NCI-H748 (cell line): ENCODE results near the gene APOBEC4.
A peak's percentile ranks its signal among the peaks of the same experiment; 100 is the strongest.
"Not testable (repeated sequence)": the region's sequence is repeated elsewhere in the genome, so short reads cannot be mapped to it uniquely, and the experiment has no call there.

Experiments
- DNase-seq: peaks from one replicate; lab custom pipeline; 2025; ENCODE audit not compliant: unreplicated experiment; lab: John Stamatoyannopoulos, UW

The APOBEC4 gene

GRCh38 chr1:183635099-183635605, 18.0 kb downstream of the APOBEC4 start:
- DNase-seq = peak; percentile 39

GRCh38 chr1:183634429-183635065, 18.6 kb downstream of the APOBEC4 start:
- no peak for DNase-seq

- DNase-seq = peak; percentile 27
Observed at GRCh38 chr1:183633676-183634343, 19.3 kb downstream of the APOBEC4 start.

- DNase-seq = no peak
Observed at GRCh38 chr1:183632964-183633363, 20.2 kb downstream of the APOBEC4 start.

GRCh38 chr1:183632114-183632513, 21.0 kb downstream of the APOBEC4 start:
- no peak for DNase-seq

- no peak for DNase-seq
Observed at GRCh38 chr1:183630748-183631147, 22.4 kb downstream of the APOBEC4 start.

GRCh38 chr1:183628537-183628936, 24.6 kb downstream of the APOBEC4 start:
- DNase-seq = no peak

- not testable (repeated sequence) for DNase-seq
Observed at GRCh38 chr1:183626236-183626635, 26.9 kb downstream of the APOBEC4 start.

GRCh38 chr1:183622884-183623785, 30.0 kb downstream of the APOBEC4 start:
- DNase-seq = peak; percentile 58

- DNase-seq = no peak
Observed at GRCh38 chr1:183622013-183622412, 31.1 kb downstream of the APOBEC4 start.

GRCh38 chr1:183620311-183620710, 32.8 kb downstream of the APOBEC4 start:
- no peak for DNase-seq

- DNase-seq = no peak
Observed at GRCh38 chr1:183619781-183620180, 33.3 kb downstream of the APOBEC4 start.

- not testable (repeated sequence) for DNase-seq
Observed at GRCh38 chr1:183618202-183618601, 34.9 kb downstream of the APOBEC4 start.

- not testable (repeated sequence) for DNase-seq
Observed at GRCh38 chr1:183612975-183613374, 40.1 kb downstream of the APOBEC4 start.

GRCh38 chr1:183612407-183612806, 40.7 kb downstream of the APOBEC4 start:
- DNase-seq = no peak

GRCh38 chr1:183611021-183611420, 42.1 kb downstream of the APOBEC4 start:
- no peak for DNase-seq

- peak; percentile 31 for DNase-seq
Observed at GRCh38 chr1:183609759-183610452, 43.2 kb downstream of the APOBEC4 start.

- no peak for DNase-seq
Observed at GRCh38 chr1:183609313-183609712, 43.8 kb downstream of the APOBEC4 start.

GRCh38 chr1:183607322-183607980, 45.7 kb downstream of the APOBEC4 start:
- no peak for DNase-seq

- no peak for DNase-seq
Observed at GRCh38 chr1:183605904-183606303, 47.2 kb downstream of the APOBEC4 start.
